H1 (cell line): ENCODE measurements around the gene TBC1D20. TPM values are rescaled to one million over a fixed set of nuclear protein-coding genes. Genes with fewer than 3 reads are reported as not detected.

Experiments
- CTCF ChIA-PET: fragments of 300-600 bp; sonication (Branson Sonifier 250); formaldehyde crosslinking; loops from one replicate; lab custom pipeline; 2021; ENCODE audit not compliant: partially characterized antibody; lab: Charles Lee
- POLR2A ChIA-PET: fragments of 300-600 bp; sonication (Branson Sonifier 250); formaldehyde crosslinking; loops from one replicate; lab custom pipeline; 2021; ENCODE audit warnings: inconsistent platforms; ENCODE audit not compliant: partially characterized antibody; lab: Charles Lee
- DNase-seq, 2 experiments: peaks; one replicate each; pipeline versions ENCODE4 v3.0.0 to v3.0.0-alpha.2; 2010 to 2022; ENCODE audit warnings: low spot score in 2 of 2, low read depth in 1 of 2, mixed read lengths in 1 of 2
- FAIRE-seq: peaks from 2 replicates; lab custom pipeline; 2011; peaks lifted over from hg19 to GRCh38; lab: Jason Lieb, UNC
- H2AFZ ChIP-seq: 2 replicates; pipeline ENCODE4 v1.8.1; 2012; ENCODE audit warnings: low read length, inconsistent platforms
- H2AK5ac ChIP-seq: 2 replicates; pipeline ENCODE4 v1.6.1; 2013; ENCODE audit warnings: low read depth, low read length
- H2BK120ac ChIP-seq: replicated peaks from 2 replicates; pipeline ENCODE3; 2013; ENCODE audit warnings: low read depth, low read length, inconsistent platforms
- H2BK12ac ChIP-seq: 2 replicates; pipeline ENCODE4 v1.6.1; 2013; ENCODE audit warnings: low read depth, low read length
- H2BK15ac ChIP-seq: 2 replicates; pipeline ENCODE4 v1.6.1; 2013; ENCODE audit warnings: low read length
- H2BK20ac ChIP-seq: 2 replicates; pipeline ENCODE4 v1.6.1; 2013; ENCODE audit warnings: low read length
- H2BK5ac ChIP-seq: 2 replicates; pipeline ENCODE4 v1.6.1; 2013; ENCODE audit warnings: low read depth, low read length
- H3K14ac ChIP-seq: 2 replicates; pipeline ENCODE4 v1.6.1; 2013; ENCODE audit warnings: inconsistent platforms; ENCODE audit not compliant: insufficient read length
- H3K18ac ChIP-seq: 2 replicates; pipeline ENCODE4 v1.6.1; 2013; ENCODE audit warnings: low read length; ENCODE audit errors: extremely low read depth
- H3K23ac ChIP-seq: 2 replicates; pipeline ENCODE4 v1.6.1; 2013; ENCODE audit warnings: inconsistent platforms; ENCODE audit not compliant: insufficient read length
- H3K23me2 ChIP-seq: 2 replicates; pipeline ENCODE4 v1.6.1; 2013; ENCODE audit warnings: low read depth, low read length
- H3K27ac ChIP-seq: 2 replicates; pipeline ENCODE4 v1.6.1; 2011; ENCODE audit warnings: low read depth, low read length, inconsistent platforms
- H3K27me3 ChIP-seq, 4 experiments: replicated peaks in 1 of 4; 1 replicate in 1 of 4; 2 replicates in 3 of 4; pipeline versions ENCODE4 v1.6.1 to v1.8.1; 2011 to 2013; ENCODE audit warnings: low read length in 3 of 4, mild to moderate bottlenecking in 3 of 4, inconsistent platforms in 2 of 4, mixed read lengths in 2 of 4, moderate library complexity in 1 of 4; ENCODE audit not compliant: control insufficient read depth in 3 of 4, insufficient read depth in 3 of 4; ENCODE audit errors: extremely low read depth in 1 of 4
- H3K36me3 ChIP-seq, 4 experiments: 2 replicates each; pipeline versions ENCODE4 v1.6.1 to v1.8.1; 2011 to 2013; ENCODE audit warnings: mild to moderate bottlenecking in 4 of 4, low read length in 3 of 4, moderate library complexity in 2 of 4, control low read depth in 1 of 4, inconsistent platforms in 1 of 4; ENCODE audit not compliant: insufficient read depth in 4 of 4, control insufficient read depth in 2 of 4
- H3K4ac ChIP-seq: replicated peaks from 2 replicates; pipeline ENCODE3; 2013; ENCODE audit warnings: low read length, low read depth, mixed read lengths, inconsistent platforms; ENCODE audit not compliant: insufficient read length
- H3K4me1 ChIP-seq, 4 experiments: replicated peaks in 1 of 4; 1 replicate in 1 of 4; 2 replicates in 3 of 4; pipeline versions ENCODE4 v1.6.1 to v1.8.1; 2011 to 2013; ENCODE audit warnings: low read length in 3 of 4, inconsistent platforms in 2 of 4, mixed read lengths in 1 of 4; ENCODE audit not compliant: insufficient read depth in 4 of 4, control insufficient read depth in 3 of 4
- H3K4me2 ChIP-seq, 2 experiments: 2 replicates each; pipeline versions ENCODE4 v1.6.1 to v1.8.1; 2011 to 2013; ENCODE audit warnings: low read depth in 2 of 2, low read length in 2 of 2, control low read depth in 1 of 2, inconsistent platforms in 1 of 2, mild to moderate bottlenecking in 1 of 2; ENCODE audit not compliant: insufficient read depth in 1 of 2
- H3K4me3 ChIP-seq, 4 experiments: fragments of 200-600, 300-600 bp in 1 of 4; sonication (generic), shearing (Covaris generic), sonication (Bioruptor Twin) in 1 of 4; 2 replicates each; pipeline versions ENCODE4 v1.5.1 to v1.8.1; 2011 to 2016; ENCODE audit warnings: low read length in 4 of 4, low read depth in 3 of 4, control low read depth in 2 of 4, inconsistent platforms in 2 of 4, mild to moderate bottlenecking in 2 of 4, mixed read lengths in 1 of 4, moderate library complexity in 1 of 4; ENCODE audit not compliant: insufficient read depth in 2 of 4; ENCODE audit errors: extremely low read depth in 1 of 4
- H3K56ac ChIP-seq: replicated peaks from 2 replicates; pipeline ENCODE3; 2013; ENCODE audit warnings: low read depth, mild to moderate bottlenecking, mixed read lengths, low read length, inconsistent platforms; ENCODE audit not compliant: insufficient read length
- H3K79me1 ChIP-seq: 2 replicates; pipeline ENCODE4 v1.6.1; 2013; ENCODE audit warnings: low read depth, low read length, control low read depth
- H3K79me2 ChIP-seq, 2 experiments: 2 replicates each; pipeline versions ENCODE4 v1.6.1 to v1.8.1; 2012 to 2013; ENCODE audit warnings: low read length in 2 of 2, mild to moderate bottlenecking in 2 of 2, inconsistent platforms in 1 of 2; ENCODE audit not compliant: insufficient read depth in 2 of 2, control insufficient read depth in 1 of 2
- H3K9ac ChIP-seq, 4 experiments: replicated peaks in 1 of 4; 1 replicate in 1 of 4; 2 replicates in 3 of 4; pipeline versions ENCODE4 v1.6.1 to v1.8.1; 2011 to 2013; ENCODE audit warnings: low read depth in 3 of 4, low read length in 3 of 4, control low read depth in 2 of 4, mild to moderate bottlenecking in 2 of 4, moderate library complexity in 2 of 4, inconsistent platforms in 1 of 4; ENCODE audit errors: extremely low read depth in 1 of 4
- H3K9me3 ChIP-seq, 2 experiments: 2 replicates each; pipeline versions ENCODE4 v1.6.1 to v1.8.1; 2012 to 2013; ENCODE audit warnings: mild to moderate bottlenecking in 2 of 2, moderate library complexity in 2 of 2, control low read depth in 1 of 2, inconsistent platforms in 1 of 2, low read depth in 1 of 2, low read length in 1 of 2, mixed read lengths in 1 of 2; ENCODE audit not compliant: insufficient read depth in 2 of 2
- H4K20me1 ChIP-seq, 2 experiments: replicated peaks in 1 of 2; 2 replicates each; pipeline versions ENCODE3 to v1.8.1; 2011 to 2013; ENCODE audit warnings: inconsistent platforms in 2 of 2, low read length in 2 of 2, mild to moderate bottlenecking in 1 of 2; ENCODE audit not compliant: insufficient read depth in 2 of 2, control insufficient read depth in 1 of 2
- H4K5ac ChIP-seq: 2 replicates; pipeline ENCODE4 v1.6.1; 2013; ENCODE audit warnings: low read length, low read depth, mixed read lengths, inconsistent platforms; ENCODE audit not compliant: insufficient read length
- H4K8ac ChIP-seq: 2 replicates; pipeline ENCODE4 v1.8.0; 2013; ENCODE audit warnings: mild to moderate bottlenecking, moderate library complexity, low read length, inconsistent platforms; ENCODE audit not compliant: insufficient read depth; ENCODE audit errors: extremely low read depth
- H4K91ac ChIP-seq: replicated peaks from 2 replicates; pipeline ENCODE3; 2013; ENCODE audit warnings: low read length, mixed read lengths, inconsistent platforms; ENCODE audit not compliant: insufficient read length
- CHD2 ChIP-seq: IDR thresholded peaks from 2 replicates; pipeline ENCODE4 v1.6.1; 2012; ENCODE audit warnings: low read length, improper control_type of control experiment
- HDAC6 ChIP-seq: IDR thresholded peaks from one replicate; pipeline ENCODE4 v1.7.1; 2012; ENCODE audit warnings: low read depth, mild to moderate bottlenecking, inconsistent platforms, low read length, moderate library complexity
- KDM1A ChIP-seq: fragments of 200-600, 300-600 bp; sonication (generic); IDR thresholded peaks from 2 replicates; pipeline ENCODE4 v1.7.1; 2016; ENCODE audit warnings: mild to moderate bottlenecking, low read length, borderline replicate concordance
- SIX5 ChIP-seq: IDR thresholded peaks from 2 replicates; pipeline ENCODE4 v1.6.1; 2011; ENCODE audit warnings: mild to moderate bottlenecking, low read depth, low read length
- TCF12 ChIP-seq: IDR thresholded peaks from 2 replicates; pipeline ENCODE4 v1.6.1; 2011; ENCODE audit warnings: low read depth, mild to moderate bottlenecking, low read length
- WGBS, 2 experiments: shearing (Covaris generic) in 1 of 2; methylation state at CpG; one replicate each; pipeline versions ENCODE4 v1.1.6 to v1.1.7; 2013 to 2015; ENCODE audit warnings: low lambda C conversion rate in 2 of 2, mixed read lengths in 2 of 2, inconsistent platforms in 1 of 2, low coverage in 1 of 2, missing lambda C conversion rate in 1 of 2; ENCODE audit not compliant: insufficient replicate concordance in 2 of 2, insufficient coverage in 1 of 2, insufficient read length in 1 of 2; ENCODE audit errors: extremely low coverage in 1 of 2, missing lambda C conversion rate in 1 of 2; 5-methylcytosine and 5-hydroxymethylcytosine counted together
- polyA plus RNA-seq, 7 experiments: library from polyadenylated mRNA; depleted of rRNA in 3 of 7; stranded (reverse) in 5 of 7; unstranded in 2 of 7; fragments of >200 nt in 5 of 7; fragments of 200-250 nt in 2 of 7; gene quantifications; 1 replicate in 5 of 7; 2 replicates in 1 of 7; 4 replicates in 1 of 7; pipeline versions ENCODE4 v1.2.1 to v1.2.3, GENCODE V29; 2011 to 2013; ENCODE audit warnings: missing spikeins in 2 of 7, mixed read lengths in 2 of 7
- total RNA-seq: library from RNA; stranded (reverse); fragmentation: NEBNext Ultra II Directional; extraction: Animal tissue kit (Norgen Biotek cat#: 25700); gene quantifications from 2 replicates; pipeline ENCODE4 v1.2.1, GENCODE V29; 2021

The TBC1D20 gene
- total and polyA plus RNA-seq, 2 of the 8 experiments (the other 6 are each of a cell fraction or from before 2014, with no cell fraction given), result 14.5 to 17.1 TPM

DNA sequence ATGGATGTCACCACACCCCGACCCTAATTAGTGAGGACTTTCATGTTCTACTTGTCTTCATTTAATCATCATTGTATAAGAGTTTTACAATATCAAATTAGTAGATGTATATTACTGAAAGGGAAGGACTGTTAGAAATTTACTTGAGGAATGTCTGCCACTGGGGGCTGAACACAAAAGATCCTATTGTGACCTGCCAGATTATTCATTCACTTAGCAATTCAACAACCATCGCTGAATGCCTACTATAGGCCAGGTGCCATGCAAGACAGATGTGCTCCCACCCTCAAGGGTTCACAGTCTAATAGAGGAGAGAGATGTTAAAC is 62.2 kb downstream of the TBC1D20 start:
- TF ChIP-seq KDM1A (no peak), CHD2 (no peak), SIX5 (no peak), HDAC6 (no peak), TCF12 (0 out of 2 replicates have a peak, but pooled peaks have one; percentile 34)
- TF ChIP-seq, all 59 proteins: peak for 1

More for the DNA sequence above, 62.2 kb downstream of the TBC1D20 start:
- Histone ChIP-seq H2BK120ac (no peak overlapping the region), H3K18ac (no peak overlapping the region), H3K4me3 (no peak overlapping the region), H3K4me1 (peaks cover 3 to 7% (median 4%) of the 10 kb centered on the region in 4 experiments; a peak in 4 of 7 replicates), H4K20me1 (peaks cover 0 to 2% of the 10 kb centered on the region in 2 experiments), H3K23me2 (no peaks in the 10 kb centered on the region), H2BK5ac (no peak overlapping the region), H4K5ac (no peak overlapping the region), H2BK15ac (no peak overlapping the region), H4K91ac (no peak overlapping the region), H2AFZ (peak overlapping the region; percentile 28; the same call in 1 of the 2 replicates), H3K9ac (no peak overlapping the region), H3K27me3 (no peaks in the 10 kb centered on the region), H3K79me2 (no peaks in the 10 kb centered on the region), H2AK5ac (no peak overlapping the region), H3K14ac (no peak overlapping the region), H3K23ac (no peak overlapping the region), H4K8ac (no peak overlapping the region), H3K4ac (no peak overlapping the region), H2BK12ac (no peak overlapping the region), H3K36me3 (peaks cover 0 to 10% (median 0%) of the 10 kb centered on the region in 4 experiments; a peak in 3 of 8 replicates), H2BK20ac (no peak overlapping the region), H3K4me2 (0 out of 4 replicates have a peak overlapping the region, but pooled peaks of 1 of the 2 experiments have one; percentile 24), H3K79me1 (no peaks in the 10 kb centered on the region), H3K9me3 (peaks cover 0 to 5% of the 10 kb centered on the region in 2 experiments; a peak in 3 of 4 replicates), H3K56ac (no peak overlapping the region), H3K27ac (no peak overlapping the region)
- 38% methylated on average over 2 of the region's 2 CpGs; no CpG with 5 or more reads in 1 of the 2 experiments for WGBS, 2 experiments
- CTCF ChIA-PET, result interaction anchor here (0.8 to 2.7 kb wide), 4 partner anchors 16 to 55 kb away, joined by 3 to 9 read pairs (median 3); no protein-coding TSS in a partner anchor
- POLR2A ChIA-PET, result interaction anchor here (0.8 to 11.8 kb wide), 10 partner anchors 10 to 185 kb away, joined by 3 to 263 read pairs (median 4); partner anchors contain the start of genes NRSN2, SOX12, TBC1D20 and TRIB3
- FAIRE-seq (no peak), DNase-seq (no peak)
